H9 (cell line): ENCODE results near the gene CDKAL1. TPM values are rescaled to one million over a fixed set of nuclear protein-coding genes. Genes with fewer than 3 reads are reported as not detected.

Experiments
- DNase-seq: peaks from one replicate; pipeline ENCODE4 v3.0.0-alpha.2; 2017
- H2AFZ ChIP-seq: one replicate; pipeline ENCODE4 v1.6.1; 2013; ENCODE audit warnings: mild to moderate bottlenecking, low read length, control low read depth, moderate library complexity
- H2AK5ac ChIP-seq: 2 replicates; pipeline ENCODE4 v1.6.1; 2013; ENCODE audit warnings: low read length, control low read depth, mixed read lengths; ENCODE audit not compliant: insufficient read length
- H2BK120ac ChIP-seq: one replicate; pipeline ENCODE4 v1.6.1; 2013; ENCODE audit warnings: low read depth, mild to moderate bottlenecking, low read length, control low read depth, inconsistent platforms; ENCODE audit not compliant: poor library complexity, severe bottlenecking
- H2BK12ac ChIP-seq: 2 replicates; pipeline ENCODE4 v1.6.1; 2013; ENCODE audit warnings: low read length, control low read depth, mixed read lengths, low read depth; ENCODE audit not compliant: insufficient read length
- H2BK15ac ChIP-seq: 2 replicates; pipeline ENCODE4 v1.6.1; 2013; ENCODE audit warnings: low read depth, low read length, control low read depth
- H2BK20ac ChIP-seq: one replicate; pipeline ENCODE4 v1.6.1; 2013; ENCODE audit warnings: low read depth, mild to moderate bottlenecking, low read length, control low read depth, inconsistent platforms; ENCODE audit not compliant: poor library complexity, severe bottlenecking
- H2BK5ac ChIP-seq: 2 replicates; pipeline ENCODE4 v1.6.1; 2013; ENCODE audit warnings: low read length, control low read depth, mixed read lengths; ENCODE audit not compliant: insufficient read length
- H3K14ac ChIP-seq: 2 replicates; pipeline ENCODE4 v1.6.1; 2013; ENCODE audit warnings: low read length, control low read depth; ENCODE audit not compliant: insufficient read depth
- H3K18ac ChIP-seq: 2 replicates; pipeline ENCODE4 v1.6.1; 2013; ENCODE audit warnings: low read depth, mild to moderate bottlenecking, mixed read lengths, low read length, control low read depth; ENCODE audit not compliant: insufficient read length
- H3K23ac ChIP-seq: 2 replicates; pipeline ENCODE4 v1.6.1; 2013; ENCODE audit warnings: low read length, control low read depth, mixed read lengths, low read depth; ENCODE audit not compliant: insufficient read length
- H3K23me2 ChIP-seq: 2 replicates; pipeline ENCODE4 v1.6.1; 2013; ENCODE audit warnings: low read depth, mild to moderate bottlenecking, mixed read lengths, low read length, control low read depth; ENCODE audit not compliant: insufficient read length, poor library complexity, severe bottlenecking
- H3K27ac ChIP-seq: 2 replicates; pipeline ENCODE4 v1.5.1; 2013; ENCODE audit warnings: low read length, control low read depth, mixed read lengths, low read depth; ENCODE audit not compliant: insufficient read length
- H3K27me3 ChIP-seq: 2 replicates; pipeline ENCODE4 v1.6.1; 2013; ENCODE audit warnings: low read length, control low read depth, inconsistent platforms; ENCODE audit not compliant: insufficient read depth
- H3K4ac ChIP-seq: 2 replicates; pipeline ENCODE4 v1.6.1; 2013; ENCODE audit warnings: low read depth, mild to moderate bottlenecking, control low read depth, inconsistent platforms, low read length, moderate library complexity
- H3K4me1 ChIP-seq: 2 replicates; pipeline ENCODE4 v1.6.1; 2013; ENCODE audit warnings: low read length, control low read depth, inconsistent platforms; ENCODE audit not compliant: insufficient read depth
- H3K4me2 ChIP-seq: 2 replicates; pipeline ENCODE4 v1.6.1; 2013; ENCODE audit warnings: low read length, control low read depth, mixed read lengths; ENCODE audit not compliant: insufficient read length, insufficient read depth
- H3K56ac ChIP-seq: 2 replicates; pipeline ENCODE4 v1.6.1; 2013; ENCODE audit warnings: low read depth, mild to moderate bottlenecking, mixed read lengths, low read length, control low read depth; ENCODE audit not compliant: insufficient read length
- H3K79me1 ChIP-seq: 2 replicates; pipeline ENCODE4 v1.6.1; 2013; ENCODE audit warnings: low read depth, mild to moderate bottlenecking, moderate library complexity, low read length, control low read depth, inconsistent platforms; ENCODE audit not compliant: insufficient read depth, poor library complexity, severe bottlenecking
- H3K79me2 ChIP-seq: 2 replicates; pipeline ENCODE4 v1.6.1; 2013; ENCODE audit warnings: low read length, control low read depth, inconsistent platforms; ENCODE audit not compliant: insufficient read depth
- H3K9ac ChIP-seq: 2 replicates; pipeline ENCODE4 v1.6.1; 2013; ENCODE audit warnings: low read length, control low read depth, mixed read lengths; ENCODE audit not compliant: insufficient read length; ENCODE audit errors: extremely low read depth
- H3K9me3 ChIP-seq: one replicate; pipeline ENCODE4 v1.6.1; 2013; ENCODE audit warnings: low read depth, low read length, inconsistent platforms; ENCODE audit not compliant: control insufficient read depth
- H3T11ph ChIP-seq: one replicate; pipeline ENCODE4 v1.6.1; 2013; ENCODE audit warnings: mild to moderate bottlenecking, low read length, control low read depth, inconsistent platforms
- H4K20me1 ChIP-seq: one replicate; pipeline ENCODE4 v1.6.1; 2013; ENCODE audit not compliant: control insufficient read depth, insufficient read length, insufficient read depth
- H4K5ac ChIP-seq: 2 replicates; pipeline ENCODE4 v1.6.1; 2013; ENCODE audit warnings: low read depth, mild to moderate bottlenecking, mixed read lengths, low read length, control low read depth; ENCODE audit not compliant: insufficient read length
- H4K8ac ChIP-seq: replicated peaks from 2 replicates; pipeline ENCODE4 v1.6.1; 2013; ENCODE audit warnings: low read length, control low read depth, mixed read lengths, low read depth; ENCODE audit not compliant: insufficient read length
- H4K91ac ChIP-seq: 2 replicates; pipeline ENCODE4 v1.6.1; 2013; ENCODE audit warnings: low read depth, mild to moderate bottlenecking, moderate library complexity, mixed read lengths, low read length, control low read depth; ENCODE audit not compliant: insufficient read length
- H3K27ac Mint-ChIP-seq, 3 experiments: 2 replicates in 2 of 3; 3 replicates in 1 of 3; pipeline ENCODE4 v1.8.0; 2020 to 2021; ENCODE audit warnings: mixed read lengths in 3 of 3, mild to moderate bottlenecking in 1 of 3, moderate library complexity in 1 of 3
- H3K27me3 Mint-ChIP-seq: 2 replicates; pipeline ENCODE4 v1.8.0; 2021; ENCODE audit warnings: low read depth, mild to moderate bottlenecking, moderate library complexity, mixed read lengths
- H3K36me3 Mint-ChIP-seq, 3 experiments: 2 replicates in 2 of 3; 3 replicates in 1 of 3; pipeline ENCODE4 v1.8.0; 2020 to 2021; ENCODE audit warnings: low read depth in 3 of 3, mixed read lengths in 3 of 3; ENCODE audit not compliant: insufficient read depth in 1 of 3
- H3K4me1 Mint-ChIP-seq, 2 experiments: 2 replicates each; pipeline ENCODE4 v1.8.0; 2020; ENCODE audit warnings: mixed read lengths in 2 of 2
- H3K4me3 Mint-ChIP-seq, 2 experiments: 2 replicates in 1 of 2; 3 replicates in 1 of 2; pipeline ENCODE4 v1.8.0; 2020 to 2021; ENCODE audit warnings: mild to moderate bottlenecking in 2 of 2, mixed read lengths in 2 of 2, moderate library complexity in 1 of 2
- H3K9me3 Mint-ChIP-seq, 2 experiments: 2 replicates in 1 of 2; 3 replicates in 1 of 2; pipeline ENCODE4 v1.8.0; 2020; ENCODE audit warnings: mild to moderate bottlenecking in 2 of 2, mixed read lengths in 2 of 2, moderate library complexity in 1 of 2
- CTCF ChIP-seq: fragments of 200-600 bp; sonication (generic); conservative IDR thresholded peaks from 3 replicates; pipeline ENCODE4 v1.8.0; 2021; ENCODE audit warnings: antibody characterized with exemption, mild to moderate bottlenecking
- WGBS: extraction: QIAGEN DNeasy Blood & Tissue Kit; methylation state at CpG from one replicate; pipeline ENCODE4 v1.1.7; 2013; ENCODE audit warnings: missing lambda C conversion rate, low lambda C conversion rate, mixed read lengths; ENCODE audit not compliant: insufficient read length; ENCODE audit errors: extremely low coverage; 5-methylcytosine and 5-hydroxymethylcytosine counted together
- total RNA-seq: library from RNA; stranded (reverse); gene quantifications from 2 replicates; pipeline ENCODE4 v1.2.1, GENCODE V29; 2021

The CDKAL1 gene
- total RNA-seq, 1 experiment from 2014 or later = 23.0 TPM

- whole genome bisulfite sequencing = no CpG with 5 or more reads among the region's 9 CpGs
- Histone ChIP-seq H3K14ac (no peak overlapping the region), H3T11ph (no peak overlapping the region), H3K27ac (no peak overlapping the region), H4K91ac (no peak overlapping the region), H2BK20ac (no peak overlapping the region), H2AK5ac (no peak overlapping the region), H3K4ac (no peak overlapping the region), H3K9me3 (no peaks in the 10 kb centered on the region), H3K23ac (no peak overlapping the region), H2BK5ac (no peak overlapping the region), H3K79me1 (no peaks in the 10 kb centered on the region), H3K4me2 (no peak overlapping the region), H4K5ac (no peak overlapping the region), H3K4me1 (no peaks in the 10 kb centered on the region), H2AFZ (no peak overlapping the region), H3K23me2 (no peaks in the 10 kb centered on the region), H3K79me2 (no peaks in the 10 kb centered on the region), H2BK15ac (no peak overlapping the region), H4K20me1 (no peaks in the 10 kb centered on the region), H3K27me3 (no peaks in the 10 kb centered on the region), H4K8ac (no peak overlapping the region), H3K18ac (no peak overlapping the region), H2BK12ac (no peak overlapping the region), H3K9ac (no peak overlapping the region), H3K56ac (no peak overlapping the region), H2BK120ac (no peak overlapping the region)
- Mint-ChIP-seq H3K27ac (peak overlapping the region in 1 of 3 experiments; percentile 61; a peak in 1 of 7 replicates), H3K36me3 (peaks cover 0 to 6% (median 4%) of the 10 kb centered on the region in 3 experiments; a peak in 4 of 7 replicates), H3K4me1 (peaks cover 12 to 15% of the 10 kb centered on the region in 2 experiments), H3K4me3 (no peak overlapping the region), H3K27me3 (no peaks in the 10 kb centered on the region), H3K9me3 (no peaks in the 10 kb centered on the region)
- no peak for DNase-seq
- 0 out of 3 replicates have a peak, but pooled peaks have one; percentile 16 for TF ChIP-seq CTCF
Observed at GRCh38 chr6:20790032-20790791, 256.0 kb downstream of the CDKAL1 start.
